GM13977 (cell line): Measurements from ENCODE around the gene ATP1A4.

Experiments
- DNase-seq: peaks from one replicate; pipeline ENCODE4 v3.0.0; 2012; ENCODE audit warnings: low spot score
- in situ Hi-C: fragments of 300-500 bp; cut with MboI; formaldehyde crosslinking; loops from one replicate; pipeline ENCODE4 v1.12.0; 2022; ENCODE audit warnings: low sequenced_read_pairs, low pct_unique_long_range_greater_than_20kb, mixed read lengths, inconsistent platforms; ENCODE audit not compliant: unreplicated experiment
- TF ChIP-seq, protein P1 (sequence below): IDR thresholded peaks from 2 replicates; pipeline ENCODE4 v1.5.1; 2012; ENCODE audit warnings: mild to moderate bottlenecking, control low read depth; ENCODE audit not compliant: insufficient read depth; ENCODE audit errors: extremely low read depth, missing control alignments

ATP1A4 gene

DNA sequence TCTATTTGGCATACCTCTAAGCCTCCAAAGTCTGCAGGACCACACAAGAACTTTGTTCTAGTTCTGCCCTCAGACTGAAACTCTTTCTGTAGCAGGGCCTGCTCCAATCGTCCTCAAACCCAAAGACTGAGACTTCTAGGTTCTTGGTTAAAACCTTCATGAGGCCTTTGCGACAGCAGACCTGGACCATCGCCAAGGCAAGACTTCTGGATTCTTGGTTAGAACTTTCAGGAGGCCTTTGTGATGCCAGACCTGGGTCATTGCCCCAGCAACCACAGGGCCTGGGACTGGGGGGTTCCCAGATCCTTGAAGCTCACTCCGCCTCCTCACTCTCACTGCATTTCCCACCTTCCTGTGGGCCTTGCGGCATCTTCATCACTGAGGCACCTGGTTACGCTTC is at the start of gene ATP1A4:
Gene ATP1A4, plus strand, starts transcription at position 301 of the 400 bp plus-strand sequence. CDS start 438 bp downstream, outside the sequence.
- TF ChIP-seq, protein P1, sequence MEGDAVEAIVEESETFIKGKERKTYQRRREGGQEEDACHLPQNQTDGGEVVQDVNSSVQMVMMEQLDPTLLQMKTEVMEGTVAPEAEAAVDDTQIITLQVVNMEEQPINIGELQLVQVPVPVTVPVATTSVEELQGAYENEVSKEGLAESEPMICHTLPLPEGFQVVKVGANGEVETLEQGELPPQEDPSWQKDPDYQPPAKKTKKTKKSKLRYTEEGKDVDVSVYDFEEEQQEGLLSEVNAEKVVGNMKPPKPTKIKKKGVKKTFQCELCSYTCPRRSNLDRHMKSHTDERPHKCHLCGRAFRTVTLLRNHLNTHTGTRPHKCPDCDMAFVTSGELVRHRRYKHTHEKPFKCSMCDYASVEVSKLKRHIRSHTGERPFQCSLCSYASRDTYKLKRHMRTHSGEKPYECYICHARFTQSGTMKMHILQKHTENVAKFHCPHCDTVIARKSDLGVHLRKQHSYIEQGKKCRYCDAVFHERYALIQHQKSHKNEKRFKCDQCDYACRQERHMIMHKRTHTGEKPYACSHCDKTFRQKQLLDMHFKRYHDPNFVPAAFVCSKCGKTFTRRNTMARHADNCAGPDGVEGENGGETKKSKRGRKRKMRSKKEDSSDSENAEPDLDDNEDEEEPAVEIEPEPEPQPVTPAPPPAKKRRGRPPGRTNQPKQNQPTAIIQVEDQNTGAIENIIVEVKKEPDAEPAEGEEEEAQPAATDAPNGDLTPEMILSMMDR: no peak
- DNase-seq: no peak
- in situ Hi-C loops: no loop called here

DNA sequence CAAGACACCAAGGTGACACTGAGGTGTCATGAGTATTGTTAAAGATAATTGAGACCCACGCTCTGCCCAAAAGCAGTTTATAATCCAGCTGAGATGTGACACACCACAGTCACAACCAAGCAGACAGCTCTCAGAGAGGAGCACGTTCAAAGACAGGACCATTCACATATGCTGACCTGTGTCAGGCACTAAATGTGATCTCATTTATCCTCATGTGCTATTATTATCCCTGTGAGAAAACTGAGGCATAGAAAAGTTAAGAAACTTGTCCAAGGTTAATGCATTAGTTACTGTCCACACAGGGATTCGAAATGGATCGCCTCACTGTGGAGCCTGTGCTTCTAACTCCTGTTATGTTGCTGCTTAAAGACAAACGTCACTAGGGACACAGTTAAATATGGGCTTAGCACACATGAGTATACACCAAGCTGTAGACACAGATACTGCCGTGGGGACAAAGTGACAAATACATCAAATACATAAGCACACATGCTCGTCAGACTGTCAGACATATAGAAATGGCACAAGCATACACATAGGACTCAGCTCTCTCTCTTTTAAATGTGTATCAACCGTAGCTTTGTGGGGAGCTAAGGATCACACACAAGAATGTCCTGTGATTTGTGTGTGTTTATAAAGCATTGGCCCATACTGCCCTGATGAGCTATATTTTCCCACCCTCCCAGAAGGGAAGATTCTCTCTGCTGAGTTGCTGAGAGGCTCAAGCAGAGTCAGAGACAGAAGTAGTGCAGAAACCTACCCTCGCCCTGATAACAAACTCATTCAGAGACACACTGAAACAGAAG is 49.5 kb upstream of the ATP1A4 start:
- DNase-seq: no peak
- in situ Hi-C loops: no loop called here
- TF ChIP-seq, protein P1: no peak

DNA sequence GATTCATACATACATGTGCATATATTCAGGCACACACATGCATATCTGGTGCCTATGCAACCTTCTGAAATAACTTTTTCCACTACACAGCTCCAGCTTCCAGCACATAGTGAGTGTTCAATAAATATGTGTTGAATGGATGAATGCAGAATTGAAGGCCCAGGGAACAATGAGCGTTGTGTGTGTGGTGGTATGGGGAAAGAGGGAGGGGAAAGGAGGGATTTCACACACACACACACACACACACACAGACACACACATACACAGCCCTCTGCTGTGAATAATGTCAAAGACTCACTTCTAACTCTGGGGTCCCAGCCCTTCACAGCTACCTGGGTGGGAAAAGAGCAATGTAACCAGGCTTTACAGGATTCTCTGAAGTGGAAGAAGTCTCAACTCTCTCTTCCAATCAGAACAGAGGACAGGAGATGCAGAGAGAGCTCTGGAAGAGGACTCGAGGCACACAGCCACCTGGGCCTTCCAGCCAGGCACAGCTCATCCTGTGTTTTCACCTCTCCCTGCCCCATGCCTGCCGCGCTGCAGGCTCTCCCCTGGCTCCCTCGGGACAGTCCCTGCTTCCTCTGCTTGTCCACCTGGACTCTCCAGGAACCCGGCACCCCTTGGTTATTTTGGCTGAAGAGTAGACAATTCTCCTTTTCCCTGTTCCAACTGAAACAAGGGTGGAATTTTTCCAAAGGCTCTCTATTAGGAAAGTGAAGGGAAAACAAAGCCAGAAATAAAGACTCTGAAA is 47.6 kb upstream of the ATP1A4 start:
- TF ChIP-seq, protein P1: no peak
- no peak for DNase-seq
- in situ Hi-C loops: no loop called here

DNA sequence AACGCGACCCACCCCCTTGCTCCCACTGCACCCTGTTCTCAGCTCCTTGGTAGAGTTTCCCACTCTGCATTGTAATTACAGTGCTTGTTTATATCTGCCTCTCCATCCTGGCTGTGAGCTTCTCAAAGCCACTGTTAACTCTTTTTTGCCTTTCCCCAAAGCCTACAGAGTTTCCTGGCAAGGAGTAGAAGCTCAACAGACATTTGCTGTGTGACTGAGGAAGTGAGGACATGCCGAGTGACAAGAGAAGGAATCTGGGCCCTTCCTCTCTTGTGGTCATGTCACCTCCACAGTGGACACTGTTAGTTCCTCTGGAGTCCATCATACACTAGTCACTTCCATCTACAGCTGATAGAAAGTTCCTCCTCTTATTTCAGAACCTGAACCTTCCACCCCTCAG is 46.9 kb upstream of the ATP1A4 start:
- DNase-seq: no peak
- in situ Hi-C loops: no loop called here
- TF ChIP-seq, protein P1: no peak

DNA sequence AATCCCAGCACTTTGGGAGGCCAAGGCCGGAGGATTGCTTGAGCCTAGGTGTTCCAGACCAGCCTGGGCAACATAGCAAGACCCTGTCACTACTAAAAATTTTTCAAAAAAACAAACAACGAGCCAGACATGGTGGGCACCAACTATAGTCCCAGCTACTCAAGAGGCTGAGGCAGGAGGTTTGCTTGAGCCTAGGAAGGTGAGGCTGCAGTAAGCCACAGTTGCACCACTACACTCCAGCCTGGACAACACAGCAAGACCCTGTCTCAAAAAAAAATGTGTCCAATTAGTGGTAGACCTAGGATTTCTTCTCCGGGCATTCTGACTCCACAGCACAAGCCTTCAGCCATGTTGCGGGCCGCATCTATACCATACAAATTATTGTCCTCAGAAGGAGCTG is 46.2 kb upstream of the ATP1A4 start:
- in situ Hi-C loops: no loop called here

DNA sequence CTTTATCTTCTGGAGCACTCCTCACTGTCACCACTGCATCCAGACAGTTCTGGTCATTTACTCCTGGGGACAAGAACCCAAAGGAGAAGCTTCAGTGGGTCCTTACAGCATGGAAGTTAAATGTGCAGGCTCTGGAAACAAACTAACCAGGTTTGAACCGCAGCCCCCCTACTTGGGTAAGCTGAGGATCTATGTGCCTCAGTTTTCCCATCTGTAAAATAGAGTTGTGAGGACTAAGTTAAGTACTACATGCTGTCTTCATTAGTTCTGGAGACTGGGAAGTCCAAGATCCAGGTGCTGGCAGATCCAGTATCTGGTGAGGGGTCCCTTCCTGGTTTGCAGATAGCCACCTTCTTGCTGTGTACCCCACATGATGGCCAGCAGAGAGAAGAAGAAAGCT is 43.9 kb upstream of the ATP1A4 start:
- TF ChIP-seq, protein P1: no peak
- in situ Hi-C loops: no loop called here
- DNase-seq: no peak

More for the DNA sequence above, 46.2 kb upstream of the ATP1A4 start:
- no peak for DNase-seq
- TF ChIP-seq, protein P1: no peak
